Measurements from ENCODE around the gene MSANTD1.

Gene MSANTD1

DNA sequence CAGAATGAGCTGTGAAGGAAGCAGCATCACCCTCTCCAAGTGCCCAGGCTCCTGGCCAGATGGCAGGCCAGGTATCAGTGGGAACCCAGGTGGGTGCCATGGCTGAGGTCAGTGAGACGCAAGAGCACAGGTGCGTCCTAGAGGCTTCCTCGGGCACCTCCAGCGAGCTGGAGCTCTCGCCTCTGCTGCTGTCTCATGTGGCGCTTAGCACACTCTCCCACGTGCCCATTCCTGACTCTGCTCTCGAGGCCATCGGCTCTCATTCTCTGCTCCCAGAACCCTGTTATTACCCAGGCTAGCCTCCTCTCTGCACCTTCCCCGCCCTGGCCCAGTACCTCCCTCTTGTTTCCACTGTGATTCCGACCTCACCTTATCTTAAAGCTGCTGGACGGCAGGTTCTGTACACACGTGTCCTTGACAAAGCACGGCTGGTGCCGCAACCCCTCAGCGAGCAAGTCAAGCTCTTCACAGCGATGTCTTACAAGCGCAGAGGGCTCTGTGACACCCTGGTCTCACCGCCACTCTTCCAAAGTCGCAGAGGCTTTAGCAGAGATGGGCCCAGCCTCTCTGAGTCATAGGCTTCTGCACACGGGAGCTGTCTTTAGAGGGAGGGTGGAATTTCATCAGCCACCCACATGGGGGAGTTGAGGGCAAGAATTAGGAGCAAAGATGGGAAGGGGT, 15.4 kb upstream of the MSANTD1 start:
- intact Hi-C loops (cut with micrococcal nuclease), result no loop called here
- Mint-ChIP-seq H3K27ac (no peak overlapping the region), H3K36me3 (ENCODE audit: low read depth) (peaks cover 100% of the 10 kb centered on the region), H3K4me3 (no peak overlapping the region), H3K9me3 (no peaks in the 10 kb centered on the region), H3K4me1 (ENCODE audit: low read depth) (peaks cover 6% of the 10 kb centered on the region), H3K27me3 (no peaks in the 10 kb centered on the region)

DNA sequence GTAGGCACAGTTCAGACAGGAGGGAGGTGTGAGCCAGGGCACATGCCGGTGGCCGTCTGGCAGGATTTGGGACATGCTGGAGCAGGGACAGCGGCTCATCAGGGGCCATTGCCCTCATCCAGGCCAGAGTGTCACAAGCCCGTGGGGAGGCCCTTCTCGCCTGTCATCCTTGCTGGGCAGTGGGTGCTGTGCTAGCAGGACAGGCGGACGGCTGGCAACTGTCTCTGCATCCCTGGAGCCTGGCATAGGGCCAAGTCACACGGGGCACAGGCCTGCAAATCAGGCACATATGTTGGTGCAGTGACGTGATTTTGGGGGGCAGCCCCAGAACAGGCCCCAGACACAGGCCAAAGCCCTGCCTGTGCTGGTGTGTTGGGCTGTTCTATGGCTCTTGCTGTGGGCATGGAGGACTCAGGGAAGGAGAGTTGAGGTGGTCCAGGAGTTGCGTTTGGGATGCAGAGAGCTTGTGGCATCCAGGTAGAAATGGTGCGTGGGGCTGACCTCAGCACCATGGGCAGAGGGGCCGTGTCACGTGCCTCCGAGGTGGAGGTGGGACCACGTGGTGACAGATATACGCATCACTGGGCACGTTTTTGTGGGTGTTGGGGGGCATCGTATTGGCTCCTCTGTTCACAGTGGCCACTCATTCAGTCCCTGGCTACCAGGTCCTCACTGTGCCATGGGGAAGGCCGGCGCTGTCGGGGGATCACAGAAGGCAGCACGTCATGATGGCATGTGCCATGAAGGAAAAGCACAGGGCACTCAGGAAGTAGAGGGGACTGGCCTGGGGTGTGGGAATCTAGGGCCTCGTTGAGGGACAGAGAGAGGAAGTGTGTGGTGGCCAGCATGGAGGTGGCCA, 14.6 kb upstream of the MSANTD1 start:
- no peaks in the 10 kb centered on the region for H3K9me3 Mint-ChIP-seq
- no peak overlapping the region for H3K4me3 Mint-ChIP-seq
- H3K4me1 Mint-ChIP-seq (ENCODE audit: low read depth), result peaks cover 6% of the 10 kb centered on the region
- peaks cover 100% of the 10 kb centered on the region for H3K36me3 Mint-ChIP-seq (ENCODE audit: low read depth)
- intact Hi-C loops (cut with micrococcal nuclease), result no loop called here
- H3K27me3 Mint-ChIP-seq, result no peaks in the 10 kb centered on the region
- no peak overlapping the region for H3K27ac Mint-ChIP-seq

DNA sequence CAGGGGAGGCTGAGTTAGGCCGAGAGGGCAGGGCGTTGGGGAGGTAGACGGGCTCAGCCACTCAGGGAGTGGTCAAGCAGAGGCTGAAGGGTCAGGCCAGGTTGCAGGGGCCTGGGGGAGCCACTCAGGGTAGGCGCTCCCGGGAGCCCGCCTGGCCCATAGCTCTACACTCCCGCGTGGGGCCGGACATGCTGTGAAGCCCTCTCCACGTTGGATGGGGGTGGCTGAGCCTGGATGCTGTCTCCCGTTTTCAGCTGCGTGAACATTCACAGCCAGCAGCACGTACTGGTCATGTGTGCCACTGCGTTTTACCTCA, 14.0 kb upstream of the MSANTD1 start:
- H3K4me3 Mint-ChIP-seq, result no peak overlapping the region
- no peak overlapping the region for H3K27ac Mint-ChIP-seq
- H3K9me3 Mint-ChIP-seq, result no peaks in the 10 kb centered on the region
- peaks cover 100% of the 10 kb centered on the region for H3K36me3 Mint-ChIP-seq (ENCODE audit: low read depth)
- intact Hi-C loops (cut with micrococcal nuclease), result no loop called here
- H3K27me3 Mint-ChIP-seq, result no peaks in the 10 kb centered on the region
- H3K4me1 Mint-ChIP-seq (ENCODE audit: low read depth), result peaks cover 6% of the 10 kb centered on the region

DNA sequence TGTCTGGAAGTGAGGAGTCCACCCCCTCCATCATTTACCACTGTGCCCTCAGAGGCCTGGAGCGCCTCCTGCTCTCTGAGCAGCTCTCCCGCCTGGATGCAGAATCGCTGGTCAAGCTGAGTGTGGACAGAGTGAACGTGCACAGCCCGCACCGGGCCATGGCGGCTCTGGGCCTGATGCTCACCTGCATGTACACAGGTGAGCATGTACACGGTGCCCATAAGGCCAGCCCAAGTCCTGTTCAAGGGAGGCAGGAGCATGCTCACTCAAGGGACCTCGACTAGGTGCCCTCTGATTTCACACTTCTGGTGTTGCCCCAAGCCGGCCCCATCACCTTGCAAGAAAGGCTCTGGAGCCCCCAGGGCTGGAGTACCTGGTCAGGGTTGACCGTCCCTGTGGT, 13.4 kb upstream of the MSANTD1 start:
- Mint-ChIP-seq H3K4me1 (ENCODE audit: low read depth) (peaks cover 6% of the 10 kb centered on the region), H3K27ac (no peak overlapping the region), H3K36me3 (ENCODE audit: low read depth) (peaks cover 100% of the 10 kb centered on the region), H3K27me3 (no peaks in the 10 kb centered on the region), H3K4me3 (no peak overlapping the region), H3K9me3 (no peaks in the 10 kb centered on the region)
- intact Hi-C loops (cut with micrococcal nuclease), result no loop called here

DNA sequence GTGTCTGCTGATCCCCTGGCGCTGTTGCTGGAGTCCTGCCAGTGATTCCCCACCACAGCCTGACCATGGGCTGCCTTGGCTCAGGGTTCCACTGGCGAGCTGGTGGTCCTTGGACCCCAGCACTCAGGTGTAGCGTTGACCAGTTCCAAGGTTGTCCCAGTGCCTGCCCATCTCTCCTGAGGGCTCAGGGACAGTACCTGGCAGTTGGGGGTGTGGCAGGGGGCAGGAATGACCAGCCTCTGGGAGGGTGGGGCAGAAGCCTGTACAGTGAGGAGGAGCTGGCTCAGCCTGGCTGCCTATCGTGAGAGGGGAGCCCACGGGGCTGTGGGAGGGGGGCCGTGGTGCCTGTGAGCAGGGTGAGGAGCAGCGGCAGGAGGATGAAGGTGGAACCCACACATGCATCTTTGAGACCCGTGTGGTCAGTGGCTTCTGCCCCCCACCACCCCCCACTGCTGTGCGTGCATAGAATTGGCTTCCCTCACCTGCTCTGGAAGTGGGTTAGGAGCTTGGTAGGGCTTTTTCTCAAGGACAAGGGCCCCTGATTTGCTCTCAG, 12.6 kb upstream of the MSANTD1 start:
- Mint-ChIP-seq H3K4me3 (no peak overlapping the region), H3K4me1 (ENCODE audit: low read depth) (peaks cover 3% of the 10 kb centered on the region), H3K36me3 (ENCODE audit: low read depth) (peaks cover 100% of the 10 kb centered on the region), H3K27me3 (no peaks in the 10 kb centered on the region), H3K27ac (no peak overlapping the region), H3K9me3 (no peaks in the 10 kb centered on the region)
- intact Hi-C loops (cut with micrococcal nuclease), result no loop called here

DNA sequence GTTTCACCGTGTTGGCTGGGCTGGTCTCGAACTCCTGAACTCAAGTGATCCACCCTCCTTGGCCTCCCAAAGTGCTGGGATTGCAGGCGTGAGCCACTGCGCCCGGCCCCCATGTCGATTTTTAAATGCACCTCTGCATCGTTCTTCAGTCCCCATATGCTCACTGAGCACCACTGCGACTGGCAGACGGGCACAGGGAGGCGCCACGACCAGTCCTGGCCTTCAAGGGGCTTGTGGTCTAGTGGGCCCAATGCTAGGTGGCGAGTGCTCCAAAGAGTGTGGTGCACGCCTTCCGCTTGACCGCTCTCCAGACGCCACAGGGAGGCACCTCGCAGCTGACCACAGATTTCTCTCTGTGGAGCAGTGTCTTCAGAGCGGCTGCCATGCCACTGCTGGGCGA, 11.7 kb upstream of the MSANTD1 start:
- intact Hi-C loops (cut with micrococcal nuclease), result no loop called here
- H3K27me3 Mint-ChIP-seq, result no peaks in the 10 kb centered on the region
- H3K4me1 Mint-ChIP-seq (ENCODE audit: low read depth), result no peaks in the 10 kb centered on the region
- no peak overlapping the region for H3K4me3 Mint-ChIP-seq
- H3K9me3 Mint-ChIP-seq, result no peaks in the 10 kb centered on the region
- H3K36me3 Mint-ChIP-seq (ENCODE audit: low read depth), result peaks cover 100% of the 10 kb centered on the region
- H3K27ac Mint-ChIP-seq, result no peak overlapping the region

DNA sequence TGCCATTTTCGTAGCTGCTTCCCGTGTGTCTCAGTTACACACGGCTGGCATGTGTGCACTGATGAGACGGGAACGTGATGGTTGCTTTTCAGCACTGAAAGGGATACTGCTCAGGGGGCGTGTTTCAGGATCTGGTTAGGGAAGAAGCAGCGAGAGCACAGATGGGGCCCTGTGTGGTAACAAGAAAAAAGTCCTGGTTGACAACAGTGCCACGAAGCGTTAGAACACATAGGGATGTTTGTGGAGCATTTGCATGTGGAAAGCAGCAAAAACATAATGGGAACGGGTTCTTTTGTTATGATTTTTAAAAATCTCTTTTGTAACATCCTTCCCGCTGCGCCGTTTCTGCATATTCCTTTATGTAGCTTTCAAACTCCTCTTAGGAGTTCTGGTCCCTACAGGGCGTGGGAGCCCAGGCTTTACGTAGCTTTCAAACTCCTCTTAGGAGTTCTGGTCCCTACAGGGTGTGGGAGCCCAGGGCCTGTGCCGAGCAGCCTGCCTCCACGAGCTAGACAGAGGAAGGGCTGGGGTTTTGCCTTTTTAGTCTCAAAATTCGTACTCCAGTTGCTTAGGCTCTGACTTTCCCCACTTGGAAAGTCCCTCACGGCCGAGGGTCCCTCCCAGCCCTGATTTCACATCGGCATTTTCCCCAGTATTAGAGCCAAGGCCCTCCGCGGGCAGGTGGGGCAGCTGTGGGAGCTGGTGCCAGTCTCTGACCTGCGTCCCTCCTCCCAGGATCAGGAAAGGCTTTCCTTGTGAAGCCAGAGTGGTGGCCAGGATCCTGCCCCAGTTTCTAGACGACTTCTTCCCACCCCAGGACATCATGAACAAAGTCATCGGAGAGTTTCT, 11.0 kb upstream of the MSANTD1 start:
- Mint-ChIP-seq H3K36me3 (ENCODE audit: low read depth) (peaks cover 100% of the 10 kb centered on the region), H3K4me3 (no peak overlapping the region), H3K9me3 (no peaks in the 10 kb centered on the region), H3K27me3 (no peaks in the 10 kb centered on the region), H3K4me1 (ENCODE audit: low read depth) (no peaks in the 10 kb centered on the region), H3K27ac (no peak overlapping the region)
- intact Hi-C loops (cut with micrococcal nuclease), result no loop called here

DNA sequence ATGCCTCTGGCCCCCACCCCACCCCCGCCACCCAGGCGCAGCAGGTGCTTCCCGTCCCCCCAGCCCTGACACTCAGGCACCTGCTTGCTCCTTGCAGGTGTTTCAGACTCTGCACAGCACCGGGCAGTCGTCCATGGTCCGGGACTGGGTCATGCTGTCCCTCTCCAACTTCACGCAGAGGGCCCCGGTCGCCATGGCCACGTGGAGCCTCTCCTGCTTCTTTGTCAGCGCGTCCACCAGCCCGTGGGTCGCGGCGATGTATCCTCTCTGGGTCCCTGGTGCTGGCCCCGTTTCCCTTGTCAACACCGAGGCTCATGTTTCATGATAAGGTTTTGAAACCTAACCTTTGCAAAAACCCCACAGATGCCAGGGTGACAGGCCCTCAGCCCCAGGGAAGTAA, 10.2 kb upstream of the MSANTD1 start:
- Mint-ChIP-seq H3K36me3 (ENCODE audit: low read depth) (peaks cover 100% of the 10 kb centered on the region), H3K4me1 (ENCODE audit: low read depth) (no peaks in the 10 kb centered on the region), H3K9me3 (no peaks in the 10 kb centered on the region), H3K27ac (no peak overlapping the region), H3K27me3 (no peaks in the 10 kb centered on the region), H3K4me3 (no peak overlapping the region)
- intact Hi-C loops (cut with micrococcal nuclease), result no loop called here

DNA sequence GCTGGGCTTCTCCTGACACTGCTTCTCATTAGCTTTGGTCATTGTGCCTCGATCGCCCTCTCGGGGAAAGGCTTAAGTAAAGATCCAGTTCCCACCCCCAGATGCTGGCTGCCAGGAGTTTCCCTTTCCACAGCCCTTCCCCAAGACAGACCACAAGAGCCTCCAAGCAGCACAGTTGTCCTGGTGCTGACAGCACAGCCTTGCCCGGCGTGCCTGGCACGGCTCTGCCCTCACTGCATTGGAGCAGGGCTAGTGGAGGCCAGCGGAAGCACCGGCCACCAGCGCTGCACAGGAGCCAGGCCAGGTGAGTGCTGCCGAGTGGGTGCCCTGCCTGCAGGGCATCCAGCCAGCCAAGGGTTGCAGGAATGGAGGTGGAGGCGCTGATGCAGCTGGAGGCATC, 9.7 kb upstream of the MSANTD1 start:
- Mint-ChIP-seq H3K4me1 (ENCODE audit: low read depth) (no peaks in the 10 kb centered on the region), H3K27me3 (no peaks in the 10 kb centered on the region), H3K27ac (no peak overlapping the region), H3K9me3 (no peaks in the 10 kb centered on the region), H3K36me3 (ENCODE audit: low read depth) (peaks cover 99% of the 10 kb centered on the region), H3K4me3 (no peak overlapping the region)
- intact Hi-C loops (cut with micrococcal nuclease), result no loop called here

DNA sequence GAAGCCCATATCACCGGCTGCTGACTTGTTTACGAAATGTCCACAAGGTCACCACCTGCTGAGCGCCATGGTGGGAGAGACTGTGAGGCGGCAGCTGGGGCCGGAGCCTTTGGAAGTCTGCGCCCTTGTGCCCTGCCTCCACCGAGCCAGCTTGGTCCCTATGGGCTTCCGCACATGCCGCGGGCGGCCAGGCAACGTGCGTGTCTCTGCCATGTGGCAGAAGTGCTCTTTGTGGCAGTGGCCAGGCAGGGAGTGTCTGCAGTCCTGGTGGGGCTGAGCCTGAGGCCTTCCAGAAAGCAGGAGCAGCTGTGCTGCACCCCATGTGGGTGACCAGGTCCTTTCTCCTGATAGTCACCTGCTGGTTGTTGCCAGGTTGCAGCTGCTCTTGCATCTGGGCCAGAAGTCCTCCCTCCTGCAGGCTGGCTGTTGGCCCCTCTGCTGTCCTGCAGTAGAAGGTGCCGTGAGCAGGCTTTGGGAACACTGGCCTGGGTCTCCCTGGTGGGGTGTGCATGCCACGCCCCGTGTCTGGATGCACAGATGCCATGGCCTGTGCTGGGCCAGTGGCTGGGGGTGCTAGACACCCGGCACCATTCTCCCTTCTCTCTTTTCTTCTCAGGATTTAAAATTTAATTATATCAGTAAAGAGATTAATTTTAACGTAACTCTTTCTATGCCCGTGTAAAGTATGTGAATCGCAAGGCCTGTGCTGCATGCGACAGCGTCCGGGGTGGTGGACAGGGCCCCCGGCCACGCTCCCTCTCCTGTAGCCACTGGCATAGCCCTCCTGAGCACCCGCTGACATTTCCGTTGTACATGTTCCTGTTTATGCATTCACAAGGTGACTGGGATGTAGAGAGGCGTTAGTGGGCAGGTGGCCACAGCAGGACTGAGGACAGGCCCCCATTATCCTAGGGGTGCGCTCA, 8.7 kb upstream of the MSANTD1 start:
- Mint-ChIP-seq H3K4me3 (no peak overlapping the region), H3K36me3 (ENCODE audit: low read depth) (peaks cover 99% of the 10 kb centered on the region), H3K27ac (no peak overlapping the region), H3K4me1 (ENCODE audit: low read depth) (no peaks in the 10 kb centered on the region), H3K9me3 (no peaks in the 10 kb centered on the region), H3K27me3 (no peaks in the 10 kb centered on the region)
- intact Hi-C loops (cut with micrococcal nuclease), result no loop called here

DNA sequence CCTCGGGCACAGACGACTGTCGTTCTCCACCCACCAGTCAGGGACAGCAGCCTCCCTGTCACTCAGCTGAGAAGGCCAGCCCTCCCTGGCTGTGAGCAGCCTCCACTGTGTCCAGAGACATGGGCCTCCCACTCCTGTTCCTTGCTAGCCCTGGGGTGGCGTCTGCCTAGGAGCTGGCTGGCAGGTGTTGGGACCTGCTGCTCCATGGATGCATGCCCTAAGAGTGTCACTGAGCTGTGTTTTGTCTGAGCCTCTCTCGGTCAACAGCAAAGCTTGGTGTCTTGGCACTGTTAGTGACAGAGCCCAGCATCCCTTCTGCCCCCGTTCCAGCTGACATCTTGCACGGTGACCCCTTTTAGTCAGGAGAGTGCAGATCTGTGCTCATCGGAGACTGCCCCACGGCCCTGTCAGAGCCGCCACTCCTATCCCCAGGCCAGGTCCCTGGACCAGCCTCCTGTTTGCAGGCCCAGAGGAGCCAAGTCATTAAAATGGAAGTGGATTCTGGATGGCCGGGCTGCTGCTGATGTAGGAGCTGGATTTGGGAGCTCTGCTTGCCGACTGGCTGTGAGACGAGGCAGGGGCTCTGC, 7.9 kb upstream of the MSANTD1 start:
- Mint-ChIP-seq H3K36me3 (ENCODE audit: low read depth) (peaks cover 94% of the 10 kb centered on the region), H3K9me3 (no peaks in the 10 kb centered on the region), H3K27me3 (no peaks in the 10 kb centered on the region), H3K4me3 (no peak overlapping the region), H3K27ac (no peak overlapping the region), H3K4me1 (ENCODE audit: low read depth) (peaks cover 3% of the 10 kb centered on the region)
- intact Hi-C loops (cut with micrococcal nuclease), result no loop called here

DNA sequence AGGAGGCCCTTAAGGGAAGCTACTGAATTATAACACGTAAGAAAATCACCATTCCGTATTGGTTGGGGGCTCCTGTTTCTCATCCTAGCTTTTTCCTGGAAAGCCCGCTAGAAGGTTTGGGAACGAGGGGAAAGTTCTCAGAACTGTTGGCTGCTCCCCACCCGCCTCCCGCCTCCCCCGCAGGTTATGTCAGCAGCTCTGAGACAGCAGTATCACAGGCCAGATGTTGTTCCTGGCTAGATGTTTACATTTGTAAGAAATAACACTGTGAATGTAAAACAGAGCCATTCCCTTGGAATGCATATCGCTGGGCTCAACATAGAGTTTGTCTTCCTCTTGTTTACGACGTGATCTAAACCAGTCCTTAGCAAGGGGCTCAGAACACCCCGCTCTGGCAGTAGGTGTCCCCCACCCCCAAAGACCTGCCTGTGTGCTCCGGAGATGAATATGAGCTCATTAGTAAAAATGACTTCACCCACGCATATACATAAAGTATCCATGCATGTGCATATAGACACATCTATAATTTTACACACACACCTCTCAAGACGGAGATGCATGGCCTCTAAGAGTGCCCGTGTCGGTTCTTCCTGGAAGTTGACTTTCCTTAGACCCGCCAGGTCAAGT, 6.9 kb upstream of the MSANTD1 start:
- intact Hi-C loops (cut with micrococcal nuclease), result no loop called here
- H3K27ac Mint-ChIP-seq, result no peak overlapping the region

More for the DNA sequence above, 6.9 kb upstream of the MSANTD1 start:
- Mint-ChIP-seq H3K36me3 (ENCODE audit: low read depth) (peaks cover 84% of the 10 kb centered on the region), H3K4me3 (no peak overlapping the region), H3K27me3 (no peaks in the 10 kb centered on the region), H3K4me1 (ENCODE audit: low read depth) (peaks cover 6% of the 10 kb centered on the region), H3K9me3 (no peaks in the 10 kb centered on the region)
